NCI-H1694 (cell line): ENCODE results near the gene SLC6A13.
"Not testable (repeated sequence)": the region's sequence is repeated elsewhere in the genome, so short reads cannot be mapped to it uniquely, and the experiment has no call there.

Source experiments
- DNase-seq: peaks from one replicate; lab custom pipeline; 2025; lab: John Stamatoyannopoulos, UW

Gene SLC6A13

GRCh38 chr12:264269-264668, 1.6 kb upstream of the SLC6A13 start:
- DNase-seq, result no peak

GRCh38 chr12:263574-263973, 938 bp upstream of the SLC6A13 start:
- DNase-seq, result no peak

GRCh38 chr12:262113-262512, 523 bp downstream of the SLC6A13 start:
- no peak for DNase-seq

- no peak for DNase-seq
These were observed 4.9 kb downstream of the SLC6A13 start for GRCh38 chr12:257521-258321.

- DNase-seq, result no peak
These were observed 5.7 kb downstream of the SLC6A13 start for GRCh38 chr12:256958-257357.

- no peak for DNase-seq
These were observed 6.4 kb downstream of the SLC6A13 start for GRCh38 chr12:256225-256624.

GRCh38 chr12:254912-255311, 7.7 kb downstream of the SLC6A13 start:
- no peak for DNase-seq

- DNase-seq, result no peak
These were observed 8.6 kb downstream of the SLC6A13 start for GRCh38 chr12:254039-254438.

- DNase-seq, result no peak
These were observed 9.4 kb downstream of the SLC6A13 start for GRCh38 chr12:253116-253831.

GRCh38 chr12:252636-253035, 10.0 kb downstream of the SLC6A13 start:
- no peak for DNase-seq

- DNase-seq, result no peak
These were observed 15.4 kb downstream of the SLC6A13 start for GRCh38 chr12:247271-247670.

GRCh38 chr12:243381-243780, 19.3 kb downstream of the SLC6A13 start:
- DNase-seq, result no peak

- DNase-seq, result no peak
These were observed 20.1 kb downstream of the SLC6A13 start for GRCh38 chr12:242496-242895.

GRCh38 chr12:241266-241665, 21.4 kb downstream of the SLC6A13 start:
- no peak for DNase-seq

- DNase-seq, result no peak
These were observed 22.1 kb downstream of the SLC6A13 start for GRCh38 chr12:240566-240965.

- no peak for DNase-seq
These were observed 23.8 kb downstream of the SLC6A13 start for GRCh38 chr12:238736-239398.

- DNase-seq, result no peak
These were observed 24.5 kb downstream of the SLC6A13 start for GRCh38 chr12:238116-238515.

GRCh38 chr12:237026-237815, 25.4 kb downstream of the SLC6A13 start:
- no peak for DNase-seq

- no peak for DNase-seq
These were observed 26.2 kb downstream of the SLC6A13 start for GRCh38 chr12:236445-236844.

- not testable (repeated sequence) for DNase-seq
These were observed 26.7 kb downstream of the SLC6A13 start for GRCh38 chr12:235967-236366.

- no peak for DNase-seq
These were observed 27.7 kb downstream of the SLC6A13 start for GRCh38 chr12:234891-235415.

GRCh38 chr12:234019-234418, 28.6 kb downstream of the SLC6A13 start:
- DNase-seq, result no peak
